Body of pancreas (tissue), 4 donors: Measurements from ENCODE around the gene GSE1. TPM values are rescaled to one million over a fixed set of nuclear protein-coding genes. Genes with fewer than 3 reads are reported as not detected.

Experiments
- ATAC-seq: fragments of 150-250 bp; one replicate; pipeline ENCODE4 v1.9.1; 2016
- DNase-seq, 4 donors: peaks; one replicate each; pipeline ENCODE4 v3.0.0-alpha.2; 2019
- H3K27ac ChIP-seq, 4 donors: fragments of 200-600 bp; sonication (generic); 1 replicate in 3 of 4; 2 replicates in 1 of 4; pipeline versions ENCODE4 v1.5.1 to v1.6.1; 2016 to 2019; ENCODE audit warnings: mild to moderate bottlenecking in 1 of 4, mixed read lengths in 1 of 4, moderate library complexity in 1 of 4
- H3K27me3 ChIP-seq, 2 donors: fragments of 200-600 bp; sonication (generic); one replicate each; pipeline ENCODE4 v1.6.0; 2016; ENCODE audit warnings: mild to moderate bottlenecking in 1 of 2
- H3K36me3 ChIP-seq, 2 donors: fragments of 200-600 bp; sonication (generic); replicated peaks in 1 of 2; 2 replicates each; pipeline ENCODE4 v1.5.1; 2016; ENCODE audit warnings: low read depth in 2 of 2; ENCODE audit not compliant: insufficient read depth in 1 of 2
- H3K4me1 ChIP-seq: fragments of 200-600 bp; sonication (generic); one replicate; pipeline ENCODE4 v1.6.0; 2016
- H3K4me3 ChIP-seq, 2 donors: fragments of 200-600 bp; sonication (generic); 1 replicate in 1 of 2; 2 replicates in 1 of 2; pipeline ENCODE4 v1.5.1; 2016 to 2019
- H3K9me3 ChIP-seq, 3 donors: fragments of 200-600 bp; sonication (generic); 1 replicate in 2 of 3; 2 replicates in 1 of 3; pipeline ENCODE4 v1.5.1; 2016
- CTCF ChIP-seq, 7 experiments: fragments of 450-650 bp in 4 of 7; fragments of 200-600 bp in 3 of 7; sonication (generic) in 3 of 7; IDR thresholded peaks; one replicate each; pipeline ENCODE4 v1.5.1; 2016 to 2019; ENCODE audit warnings: antibody characterized with exemption in 7 of 7
- POLR2A ChIP-seq, 3 donors: fragments of 450-650 bp; IDR thresholded peaks; one replicate each; pipeline ENCODE4 v1.6.1; 2016; ENCODE audit warnings: antibody characterized with exemption in 3 of 3, mild to moderate bottlenecking in 2 of 3
- WGBS, 2 donors: methylation state at CpG; one replicate each; pipeline ENCODE4 v1.1.5; 2017; 5-methylcytosine and 5-hydroxymethylcytosine counted together
- intact Hi-C: fragments of 100-400 bp; cut with DNase I; formaldehyde crosslinking; loops from one replicate; pipeline ENCODE4 v1.15.1; 2023
- total RNA-seq, 2 donors: library from RNA; depleted of rRNA; stranded (reverse); fragments of >200 nt; gene quantifications; one replicate each; pipeline ENCODE4 v1.1.0, GENCODE V29; 2016

The GSE1 gene
- total RNA-seq, 2 donors from 2014 or later = 76.5 to 221 TPM

- Histone ChIP-seq H3K4me1 (peaks cover 83% of the 10 kb centered on the region), H3K27ac (peak overlapping the region in 3 of 4 donors; percentile 0 to 49 (median 3)), H3K4me3 (no peak overlapping the region), H3K27me3 (no peaks in the 10 kb centered on the region), H3K36me3 (no peaks in the 10 kb centered on the region), H3K9me3 (no peaks in the 10 kb centered on the region)
- TF ChIP-seq CTCF (IDR thresholded peaks at IDR 0.05) (peak in 2 of 7 experiments; percentile 10 to 27), POLR2A (IDR thresholded peaks at IDR 0.05) (no peak)
- WGBS, 2 donors = 53 to 58% methylated on average over 14 to 27 of the region's 27 CpGs
- ATAC-seq (no peak), DNase-seq (peak in 1 of 4 donors; percentile 21)
- intact Hi-C loops = no loop called here
Measured at GRCh38 chr16:85631802-85632393, 18.8 kb downstream of the GSE1 start.

GRCh38 chr16:85632709-85633437 lies 19.8 kb downstream of the GSE1 start:
- 79 to 85% methylated on average over 22 to 35 of the region's 35 CpGs for WGBS, 2 donors
- no peak for ATAC-seq
- peaks cover 84% of the 10 kb centered on the region for H3K4me1 ChIP-seq
- H3K27me3 ChIP-seq = no peaks in the 10 kb centered on the region
- intact Hi-C loops = no loop called here
- no peaks in the 10 kb centered on the region for H3K36me3 ChIP-seq
- no peak overlapping the region for H3K4me3 ChIP-seq
- TF ChIP-seq POLR2A (IDR thresholded peaks at IDR 0.05) = no peak
- no peak for TF ChIP-seq CTCF (IDR thresholded peaks at IDR 0.05)
- H3K9me3 ChIP-seq = no peaks in the 10 kb centered on the region
- no peak for DNase-seq
- peak overlapping the region in 3 of 4 donors; percentile 0 to 49 (median 3) for H3K27ac ChIP-seq

DNA sequence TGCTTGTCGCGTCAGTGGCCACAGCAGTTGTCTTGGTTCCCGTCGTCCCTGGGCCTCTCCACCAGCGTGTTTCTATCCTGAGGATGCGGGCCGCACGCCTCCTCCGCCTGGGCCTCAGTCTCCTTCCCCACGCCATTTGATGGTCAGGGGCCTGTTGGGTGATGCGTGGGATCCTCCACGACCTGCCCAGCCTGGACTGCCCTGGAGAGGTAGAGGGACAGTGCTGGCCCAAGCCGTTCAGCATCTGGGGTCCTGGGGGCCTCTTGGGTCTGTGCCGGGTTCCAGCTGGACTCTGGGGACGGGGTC lies 20.3 kb downstream of the GSE1 start:
- DNase-seq (no peak), ATAC-seq (no peak)
- Histone ChIP-seq H3K27ac (peak overlapping the region in 2 of 4 donors; percentile 76 to 81), H3K4me3 (no peak overlapping the region), H3K9me3 (no peaks in the 10 kb centered on the region), H3K27me3 (no peaks in the 10 kb centered on the region), H3K36me3 (no peaks in the 10 kb centered on the region), H3K4me1 (peaks cover 84% of the 10 kb centered on the region)
- whole genome bisulfite sequencing, 2 donors = 80 to 85% methylated on average over 12 to 15 of the region's 15 CpGs
- intact Hi-C loops = no loop called here
- TF ChIP-seq CTCF (IDR thresholded peaks at IDR 0.05) (no peak), POLR2A (IDR thresholded peaks at IDR 0.05) (no peak)

GRCh38 chr16:85633888-85634287 lies 20.8 kb downstream of the GSE1 start:
- TF ChIP-seq CTCF (IDR thresholded peaks at IDR 0.05) (no peak), POLR2A (IDR thresholded peaks at IDR 0.05) (no peak)
- H3K27ac ChIP-seq = peak overlapping the region; percentile 45 to 81 (median 75)
- no peaks in the 10 kb centered on the region for H3K9me3 ChIP-seq
- DNase-seq (no peak), ATAC-seq (no peak)
- intact Hi-C loops = no loop called here
- no peaks in the 10 kb centered on the region for H3K27me3 ChIP-seq
- peaks cover 85% of the 10 kb centered on the region for H3K4me1 ChIP-seq
- H3K36me3 ChIP-seq = no peaks in the 10 kb centered on the region
- H3K4me3 ChIP-seq = no peak overlapping the region
- WGBS, 2 donors = 81 to 92% methylated on average over 20 to 35 of the region's 35 CpGs
